ENCODE results near the gene ZNF511. TPM values are rescaled to one million over a fixed set of nuclear protein-coding genes. Genes with fewer than 3 reads are reported as not detected.
A peak's percentile ranks its signal among the peaks of the same experiment; 100 is the strongest.
"Not testable (repeated sequence)": the region's sequence is repeated elsewhere in the genome, so short reads cannot be mapped to it uniquely, and the experiment has no call there.

The ZNF511 gene, protein sequence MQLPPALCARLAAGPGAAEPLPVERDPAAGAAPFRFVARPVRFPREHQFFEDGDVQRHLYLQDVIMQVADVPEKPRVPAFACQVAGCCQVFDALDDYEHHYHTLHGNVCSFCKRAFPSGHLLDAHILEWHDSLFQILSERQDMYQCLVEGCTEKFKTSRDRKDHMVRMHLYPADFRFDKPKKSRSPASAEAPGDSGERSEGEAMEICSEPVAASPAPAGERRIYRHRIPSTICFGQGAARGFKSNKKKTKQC
- 10 to 100 TPM; 33.1 to 52.8 (median 40.8) TPM for polyA plus RNA-seq (ENCODE audit: insufficient read length in 3 of 3)
- long read RNA-seq, donor 1, transcript ZNF511-202 (6 exons, 1,520 nt): major isoform, 28 of 37 reads
- long read RNA-seq, donor 1, partial matches to known transcripts: 0 of 37 reads
- long read RNA-seq, donor 1, other reads (novel, unspliced or antisense): 6 of 37 reads
- long read RNA-seq, donor 2, transcript ZNF511-202 (6 exons, 1,520 nt): major isoform, 34 of 44 reads
- long read RNA-seq, donor 2, partial matches to known transcripts: 0 of 44 reads
- long read RNA-seq, donor 2, other reads (novel, unspliced or antisense): 6 of 44 reads
- long read RNA-seq, donor 3, transcript ZNF511-202 (6 exons, 1,520 nt): major isoform, 17 of 35 reads
- long read RNA-seq, donor 3, partial matches to known transcripts: 8 of 35 reads
- long read RNA-seq, donor 3, other reads (novel, unspliced or antisense): 5 of 35 reads
- long read RNA-seq, donor 4, transcript ZNF511-202 (6 exons, 1,520 nt): major isoform, 41 of 45 reads
- long read RNA-seq, donor 4, partial matches to known transcripts: 0 of 45 reads
- long read RNA-seq, donor 4, other reads (novel, unspliced or antisense): 0 of 45 reads
- long read RNA-seq, donor 5, transcript ZNF511-202 (6 exons, 1,520 nt): major isoform, 13 of 18 reads
- long read RNA-seq, donor 5, partial matches to known transcripts: 0 of 18 reads
- long read RNA-seq, donor 5, other reads (novel, unspliced or antisense): 0 of 18 reads
- long read RNA-seq, donor 6, transcript ZNF511-202 (6 exons, 1,520 nt): major isoform, 25 of 32 reads
- long read RNA-seq, donor 6, partial matches to known transcripts: 5 of 32 reads
- long read RNA-seq, donor 6, other reads (novel, unspliced or antisense): 0 of 32 reads
- long read RNA-seq, donor 7, transcript ZNF511-204 (4 exons, 807 nt): minor isoform, 5 of 62 reads
- long read RNA-seq, donor 7, transcript ZNF511-202 (6 exons, 1,520 nt): major isoform, 33 of 62 reads
- long read RNA-seq, donor 7, partial matches to known transcripts: 22 of 62 reads
- long read RNA-seq, donor 7, other reads (novel, unspliced or antisense): 0 of 62 reads
- long read RNA-seq, donor 8, transcript ZNF511-202 (6 exons, 1,520 nt): major isoform, 6 of 14 reads
- long read RNA-seq, donor 8, partial matches to known transcripts: 7 of 14 reads
- long read RNA-seq, donor 8, other reads (novel, unspliced or antisense): 0 of 14 reads
- long read RNA-seq, donor 9, transcript ZNF511-202 (6 exons, 1,520 nt): major isoform, 33 of 39 reads
- long read RNA-seq, donor 9, partial matches to known transcripts: 0 of 39 reads
- long read RNA-seq, donor 9, other reads (novel, unspliced or antisense): 0 of 39 reads
- long read RNA-seq, donor 10, transcript ZNF511-202 (6 exons, 1,520 nt): major isoform, 27 of 29 reads
- long read RNA-seq, donor 10, partial matches to known transcripts: 0 of 29 reads
- long read RNA-seq, donor 10, other reads (novel, unspliced or antisense): 0 of 29 reads
- long read RNA-seq, donor 11, transcript ZNF511-202 (6 exons, 1,520 nt): major isoform, 18 of 24 reads
- long read RNA-seq, donor 11, partial matches to known transcripts: 0 of 24 reads
- long read RNA-seq, donor 11, other reads (novel, unspliced or antisense): 0 of 24 reads
- long read RNA-seq, donor 12, transcript ZNF511-202 (6 exons, 1,520 nt): major isoform, 42 of 51 reads
- long read RNA-seq, donor 12, partial matches to known transcripts: 0 of 51 reads
- long read RNA-seq, donor 12, other reads (novel, unspliced or antisense): 5 of 51 reads
- long read RNA-seq, donor 13, transcript ZNF511-202 (6 exons, 1,520 nt): major isoform, 18 of 19 reads
- long read RNA-seq, donor 13, partial matches to known transcripts: 0 of 19 reads
- long read RNA-seq, donor 13, other reads (novel, unspliced or antisense): 0 of 19 reads
- long read RNA-seq, donor 14: 0 reads
- long read RNA-seq, donor 15, transcript ZNF511-202 (6 exons, 1,520 nt): major isoform, 34 of 39 reads
- long read RNA-seq, donor 15, partial matches to known transcripts: 0 of 39 reads
- long read RNA-seq, donor 15, other reads (novel, unspliced or antisense): 0 of 39 reads
- long read RNA-seq, donor 16, transcript ZNF511-202 (6 exons, 1,520 nt): major isoform, 28 of 32 reads
- long read RNA-seq, donor 16, partial matches to known transcripts: 0 of 32 reads
- long read RNA-seq, donor 16, other reads (novel, unspliced or antisense): 0 of 32 reads

- DNase-seq: peak; percentile 81
These were observed at the start of gene ZNF511, which contains the start of gene TUBGCP2 for GRCh38 chr10:133308421-133309099. ZNF511 (plus strand) TSS chr10:133308914; CDS start chr10:133308944, 30 bp downstream. TUBGCP2 (minus strand) TSS chr10:133308872; CDS start chr10:133302941, 5,931 bp downstream.

DNA sequence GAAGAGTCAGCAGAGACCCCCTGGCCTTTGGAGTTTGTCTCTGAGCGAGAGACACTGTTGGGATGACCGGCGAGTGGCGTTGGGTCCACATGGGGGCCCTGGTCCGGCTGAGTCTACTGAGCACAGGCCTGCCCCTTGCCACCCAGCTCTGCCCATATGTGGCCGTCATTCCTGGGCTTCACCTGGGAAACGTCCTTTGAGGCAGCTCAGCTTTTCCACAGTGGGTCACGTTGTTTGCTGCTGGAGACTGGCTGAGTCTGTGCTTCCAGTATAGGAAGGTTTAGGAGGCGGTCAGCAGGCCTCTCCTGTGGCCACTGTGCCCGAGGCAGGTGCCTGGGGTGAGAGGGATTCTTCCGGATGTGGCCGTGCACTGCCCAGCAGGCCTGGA is 49.1 kb upstream of the ZNF511 start:
- DNase-seq: no peak

- no peak for DNase-seq
These were observed 47.6 kb upstream of the ZNF511 start for GRCh38 chr10:133260895-133261725.

DNA sequence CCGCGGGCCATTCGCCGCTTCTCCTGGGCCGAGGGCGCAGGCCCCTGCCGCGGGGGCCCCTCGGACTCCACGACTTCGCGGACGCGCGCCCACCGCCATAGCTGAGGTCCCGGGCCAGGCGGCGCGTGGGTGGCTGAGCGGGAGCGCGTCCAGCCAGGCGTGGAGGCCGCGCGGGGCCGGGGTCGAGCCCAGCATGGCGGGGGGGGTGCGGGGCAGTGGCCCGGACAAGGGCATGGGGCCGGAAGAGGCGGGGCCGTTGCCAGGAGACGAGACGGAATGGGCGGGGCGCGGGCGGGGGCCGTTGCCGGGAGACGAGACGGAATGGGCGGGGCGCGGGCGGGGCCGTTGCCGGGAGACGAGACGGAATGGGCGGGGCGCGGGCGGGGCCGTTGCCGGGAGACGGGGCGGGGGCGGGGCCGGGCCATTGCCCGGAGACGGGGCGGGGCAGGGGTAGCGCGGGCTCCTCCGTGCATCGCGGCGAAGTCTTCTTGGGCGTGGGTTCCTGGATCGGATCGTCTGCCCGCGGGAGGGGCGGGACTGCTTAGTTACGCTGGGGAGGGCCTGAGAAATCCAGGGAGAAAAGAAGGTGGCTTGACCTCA is 46.9 kb upstream of the ZNF511 start:
- DNase-seq: no peak

DNA sequence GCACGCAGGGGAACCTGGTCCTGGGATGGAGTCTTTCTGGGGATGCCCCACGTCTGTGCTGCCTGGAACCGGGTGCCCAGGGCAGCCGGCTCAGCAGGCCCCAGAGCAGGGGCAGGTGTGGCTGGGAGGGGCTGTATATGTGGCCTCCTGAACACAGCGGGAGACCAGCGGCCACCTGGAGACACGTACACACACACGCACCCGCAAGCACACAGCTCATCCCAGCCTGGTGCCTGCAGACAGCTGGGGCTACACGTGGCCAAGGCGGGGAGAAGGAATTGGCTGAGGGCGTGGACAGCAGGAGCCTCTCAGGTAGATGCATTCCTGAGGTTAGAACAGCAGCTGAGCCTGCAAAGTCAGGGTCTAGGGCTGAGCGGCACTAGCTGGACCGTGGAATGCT is 46.0 kb upstream of the ZNF511 start:
- DNase-seq: no peak

GRCh38 chr10:133263674-133264073 is 45.0 kb upstream of the ZNF511 start:
- DNase-seq: no peak

- no peak for DNase-seq
These were observed 44.3 kb upstream of the ZNF511 start for GRCh38 chr10:133264461-133264860.

DNA sequence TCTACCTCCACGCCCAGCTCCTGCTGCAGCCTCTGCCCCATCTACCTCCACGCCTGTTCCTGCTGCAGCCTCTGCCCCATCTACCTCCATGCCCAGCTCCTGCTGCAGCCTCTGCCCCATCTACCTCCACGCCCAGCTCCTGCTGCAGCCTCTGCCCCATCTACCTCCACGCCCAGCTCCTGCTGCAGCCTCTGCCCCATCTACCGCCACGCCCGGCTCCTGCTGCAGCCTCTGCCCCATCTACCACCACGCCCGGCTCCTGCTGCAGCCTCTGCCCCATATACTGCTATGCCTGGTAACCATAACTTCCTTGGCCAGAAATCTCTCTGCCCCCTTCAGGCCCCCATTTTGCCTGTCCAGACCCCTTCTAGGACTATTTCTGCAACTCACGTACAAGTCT is 43.7 kb upstream of the ZNF511 start:
- not testable (repeated sequence) for DNase-seq

DNA sequence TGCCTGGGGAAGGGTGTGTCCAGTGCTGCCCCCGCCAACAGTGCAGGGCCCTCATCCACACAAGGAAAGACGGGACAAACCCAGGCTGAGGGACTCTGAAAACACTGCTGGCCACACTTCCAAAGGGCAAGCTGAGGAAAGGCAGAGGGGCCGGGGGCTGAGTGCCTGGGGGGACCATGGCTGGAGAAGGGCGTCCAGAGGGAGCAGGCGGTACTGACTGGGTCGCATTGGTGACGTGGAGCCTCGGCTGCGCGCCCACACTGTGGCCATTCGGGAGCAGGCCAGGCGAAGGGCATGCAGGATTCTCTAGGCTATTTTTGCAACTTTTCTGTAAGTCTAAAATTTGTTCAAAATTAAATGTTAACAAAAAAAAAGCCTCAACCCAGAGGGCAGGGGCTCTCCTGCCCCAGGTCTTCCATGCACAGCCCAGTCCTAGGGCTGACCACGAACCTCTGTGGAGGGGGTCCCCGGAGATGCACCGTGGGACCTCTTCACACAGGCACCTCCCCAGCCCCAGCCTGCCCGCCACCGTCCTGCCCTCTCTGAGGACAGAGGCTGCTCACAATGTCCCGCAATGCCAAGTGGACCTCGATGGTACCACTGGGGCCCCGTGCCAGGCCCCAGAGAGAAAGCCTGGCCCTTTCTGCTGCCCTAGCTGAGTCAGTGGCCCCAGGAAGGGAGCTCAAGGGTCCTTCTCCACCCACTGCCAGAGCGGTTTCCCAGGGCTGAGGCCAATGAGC is 42.5 kb upstream of the ZNF511 start:
- DNase-seq: no peak

DNA sequence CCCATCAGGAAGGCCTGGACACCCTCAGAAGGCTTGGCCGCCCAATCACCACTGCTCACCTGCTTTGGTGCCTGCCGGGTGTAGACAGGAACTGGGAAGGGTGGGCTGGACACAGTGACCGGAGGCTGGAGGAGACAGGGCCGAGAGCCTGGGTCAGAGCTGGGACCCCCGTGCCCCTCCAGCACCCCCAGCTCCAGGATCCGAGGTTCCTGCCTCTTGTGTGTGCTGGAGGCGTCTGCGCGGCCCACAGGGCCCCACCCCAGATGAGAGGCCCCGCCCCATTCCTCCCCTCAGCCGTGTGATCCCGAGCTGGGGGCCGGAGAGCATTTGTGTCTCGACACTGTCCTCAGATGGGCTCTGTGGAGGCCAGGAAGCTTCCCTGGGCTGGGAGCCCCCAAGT is 41.4 kb upstream of the ZNF511 start:
- DNase-seq: no peak

DNA sequence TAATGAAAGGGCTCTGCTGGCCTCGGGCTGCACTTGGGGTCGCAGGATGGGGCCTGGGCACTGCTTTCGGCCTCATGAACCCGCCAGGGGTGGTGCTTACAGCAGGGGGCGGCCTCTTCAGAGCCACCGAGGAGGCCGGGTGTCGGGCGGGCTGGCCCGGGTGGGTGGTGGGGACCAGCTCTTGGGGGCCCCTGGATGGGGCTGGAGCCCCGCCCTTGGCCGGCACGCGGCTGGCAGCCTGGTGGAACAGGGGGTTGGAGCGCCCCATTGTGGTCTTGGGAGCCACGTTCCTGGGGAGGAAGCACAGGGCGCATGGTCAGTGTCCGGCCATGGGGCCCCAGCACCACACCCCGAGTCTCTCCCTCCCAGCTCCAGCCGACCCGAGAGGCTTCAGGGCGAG is 40.9 kb upstream of the ZNF511 start:
- no peak for DNase-seq

- no peak for DNase-seq
These were observed 40.2 kb upstream of the ZNF511 start for GRCh38 chr10:133268532-133268931.

DNA sequence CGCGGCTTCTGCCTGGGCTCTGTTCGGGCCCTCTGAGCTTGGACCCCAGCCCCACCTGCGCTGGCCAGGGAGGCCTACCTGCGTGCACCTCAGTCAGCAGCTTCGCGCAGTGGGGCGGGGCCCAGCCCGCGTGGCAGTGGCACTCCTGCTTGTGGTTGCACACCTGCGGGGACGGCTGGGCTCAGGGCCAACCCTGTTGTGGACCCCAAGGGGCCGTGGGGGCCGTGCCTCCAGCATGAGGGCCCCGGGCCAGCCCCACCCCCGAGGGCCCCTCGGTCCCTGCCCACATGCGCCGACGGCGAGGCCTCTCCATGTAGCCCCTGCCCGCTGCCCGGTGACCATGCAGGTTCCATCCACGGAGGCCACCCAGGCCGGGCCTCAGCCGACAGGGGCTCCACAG is 39.3 kb upstream of the ZNF511 start:
- DNase-seq: no peak

GRCh38 chr10:133270204-133270603 is 38.5 kb upstream of the ZNF511 start:
- no peak for DNase-seq

DNA sequence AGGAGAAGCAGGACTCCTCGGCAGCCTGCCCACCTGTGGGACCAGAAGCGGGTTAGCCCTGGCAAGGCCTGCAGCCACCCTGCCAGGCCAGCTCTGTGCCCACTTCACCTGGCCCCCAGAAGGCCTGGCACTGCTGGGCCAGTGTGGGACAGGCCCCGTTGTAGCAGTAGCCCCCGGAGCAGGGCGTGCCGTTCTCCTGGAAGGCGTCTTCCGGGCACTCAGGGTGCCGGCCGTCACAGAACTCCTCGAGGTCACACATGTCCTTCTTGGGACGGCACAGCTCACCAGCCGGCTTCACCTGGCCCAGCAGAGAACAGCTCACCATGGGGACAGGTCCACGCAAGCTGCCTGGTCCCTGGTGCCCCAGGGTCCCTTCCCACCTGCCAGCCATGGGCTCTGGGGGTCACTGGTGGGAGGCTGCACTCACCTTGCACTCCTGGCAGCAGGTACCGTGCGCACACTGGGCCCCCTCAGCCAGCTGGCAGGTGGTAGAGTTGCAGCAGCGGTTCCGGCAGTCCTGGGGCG is 37.9 kb upstream of the ZNF511 start:
- no peak for DNase-seq
